HG03439 (cell line): ENCODE measurements around the gene PANK4.
"Not testable (repeated sequence)": the region's sequence is repeated elsewhere in the genome, so short reads cannot be mapped to it uniquely, and the experiment has no call there.

ENCODE experiments used
- ATAC-seq: cut with Tn5 transposase; IDR thresholded peaks from one replicate; pipeline ENCODE4 v1.9.1; 2021; ENCODE audit warnings: mild to moderate bottlenecking, moderate library complexity; ENCODE audit not compliant: unreplicated experiment

The PANK4 gene

GRCh38 chr1:2559509-2560298 lies 33.3 kb upstream of the PANK4 start:
- ATAC-seq: no peak

- ATAC-seq: no peak
Measured at GRCh38 chr1:2558861-2559260, 32.5 kb upstream of the PANK4 start.

GRCh38 chr1:2558420-2558819 lies 32.0 kb upstream of the PANK4 start:
- ATAC-seq: no peak

GRCh38 chr1:2557482-2558400 lies 31.3 kb upstream of the PANK4 start:
- ATAC-seq: no peak

GRCh38 chr1:2556678-2557481 lies 30.5 kb upstream of the PANK4 start:
- ATAC-seq: peak; percentile 12

- ATAC-seq: peak; percentile 11
Measured at GRCh38 chr1:2556277-2556677, 29.9 kb upstream of the PANK4 start, which contains the start of gene TNFRSF14. Gene TNFRSF14, plus strand, starts transcription at chr1:2556371. Its CDS starts 294 bp downstream, at chr1:2556665.

GRCh38 chr1:2555634-2556276 lies 29.4 kb upstream of the PANK4 start:
- ATAC-seq: peak; percentile 41

- ATAC-seq: no peak
Measured at GRCh38 chr1:2554621-2555387, 28.4 kb upstream of the PANK4 start.

- ATAC-seq: no peak
Measured at GRCh38 chr1:2553871-2554620, 27.6 kb upstream of the PANK4 start.

GRCh38 chr1:2553076-2553475 lies 26.7 kb upstream of the PANK4 start:
- not testable (repeated sequence) for ATAC-seq

- ATAC-seq: no peak
Measured at GRCh38 chr1:2552189-2552588, 25.8 kb upstream of the PANK4 start.

GRCh38 chr1:2551544-2551943 lies 25.1 kb upstream of the PANK4 start:
- not testable (repeated sequence) for ATAC-seq

GRCh38 chr1:2550309-2550861 lies 24.0 kb upstream of the PANK4 start:
- not testable (repeated sequence) for ATAC-seq

GRCh38 chr1:2549367-2550029 lies 23.1 kb upstream of the PANK4 start:
- not testable (repeated sequence) for ATAC-seq

GRCh38 chr1:2548068-2548589 lies 21.7 kb upstream of the PANK4 start:
- ATAC-seq: peak; percentile 12

GRCh38 chr1:2547210-2548067 lies 21.0 kb upstream of the PANK4 start:
- no peak for ATAC-seq
